IMR-90 (cell line): Measurements from ENCODE around the gene AP1S2. TPM values are rescaled to one million over a fixed set of nuclear protein-coding genes. Genes with fewer than 3 reads are reported as not detected.

Experiments
- ATAC-seq: fragments of 200-7000 bp; cut with Tn5 transposase; 2 replicates; pipeline ENCODE4 v1.9.1; 2020; ENCODE audit warnings: low read depth, mild to moderate bottlenecking, moderate library complexity
- BruUV-seq: library from RNA; stranded (reverse); fragments of 400-500 nt; replicated peaks from 2 replicates; lab custom pipeline; 2021; lab: Mats Ljungman, UMichigan
- CTCF ChIA-PET: fragments of 300-600 bp; formaldehyde crosslinking; extraction: SDS; loops from one replicate; lab custom pipeline; 2021; ENCODE audit warnings: antibody characterized with exemption; lab: Yijun Ruan, JAX
- POLR2A ChIA-PET: fragments of 300-600 bp; sonication (Branson Sonifier 250); formaldehyde crosslinking; loops from one replicate; lab custom pipeline; 2022; ENCODE audit warnings: antibody characterized with exemption; ENCODE audit not compliant: unreplicated experiment; lab: Charles Lee
- DNase-seq: peaks from one replicate; pipeline ENCODE4 v3.0.0; 2013
- H2AFZ ChIP-seq: replicated peaks from 2 replicates; pipeline ENCODE3; 2013; ENCODE audit warnings: low read length, mild to moderate bottlenecking; ENCODE audit not compliant: poor library complexity
- H2AK5ac ChIP-seq: 2 replicates; pipeline ENCODE4 v1.6.1; 2013; ENCODE audit warnings: low read depth, low read length, inconsistent platforms
- H2AK9ac ChIP-seq: replicated peaks from 2 replicates; pipeline ENCODE3; 2013; ENCODE audit warnings: mild to moderate bottlenecking, low read depth, low read length, moderate library complexity; ENCODE audit not compliant: poor library complexity
- H2BK120ac ChIP-seq: 2 replicates; pipeline ENCODE4 v1.6.1; 2013; ENCODE audit warnings: low read depth, low read length, inconsistent platforms
- H2BK15ac ChIP-seq: 3 replicates; pipeline ENCODE4 v1.6.1; 2013; ENCODE audit warnings: low read depth, low read length, inconsistent platforms
- H2BK20ac ChIP-seq: 2 replicates; pipeline ENCODE4 v1.6.1; 2013; ENCODE audit warnings: low read depth, mild to moderate bottlenecking, inconsistent platforms, low read length, moderate library complexity
- H2BK5ac ChIP-seq: 2 replicates; pipeline ENCODE4 v1.6.1; 2013; ENCODE audit warnings: mild to moderate bottlenecking, low read depth, low read length, inconsistent platforms; ENCODE audit not compliant: poor library complexity, severe bottlenecking
- H3K14ac ChIP-seq: replicated peaks from 2 replicates; pipeline ENCODE4 v1.6.1; 2013; ENCODE audit warnings: low read depth, low read length, inconsistent platforms
- H3K18ac ChIP-seq: 2 replicates; pipeline ENCODE4 v1.6.1; 2013; ENCODE audit warnings: low read depth, low read length, control low read depth
- H3K23ac ChIP-seq: 2 replicates; pipeline ENCODE4 v1.6.1; 2013; ENCODE audit warnings: low read depth, low read length, inconsistent platforms
- H3K27ac ChIP-seq: 2 replicates; pipeline ENCODE4 v1.5.1; 2013; ENCODE audit warnings: mild to moderate bottlenecking, control low read depth, low read length; ENCODE audit not compliant: insufficient read depth
- H3K27me3 ChIP-seq: 2 replicates; pipeline ENCODE4 v1.6.1; 2013; ENCODE audit warnings: low read length; ENCODE audit not compliant: control insufficient read depth, insufficient read depth
- H3K36me3 ChIP-seq: 2 replicates; pipeline ENCODE4 v1.6.1; 2013; ENCODE audit warnings: low read length, mixed read lengths; ENCODE audit not compliant: control insufficient read depth, insufficient read depth
- H3K4ac ChIP-seq: 2 replicates; pipeline ENCODE4 v1.6.1; 2013; ENCODE audit warnings: low read depth, low read length, inconsistent platforms
- H3K4me1 ChIP-seq: 2 replicates; pipeline ENCODE4 v1.6.1; 2013; ENCODE audit warnings: low read length, mixed read lengths; ENCODE audit not compliant: control insufficient read depth, insufficient read depth
- H3K4me2 ChIP-seq: 2 replicates; pipeline ENCODE4 v1.6.1; 2013; ENCODE audit warnings: low read depth, mild to moderate bottlenecking, control low read depth, low read length, moderate library complexity
- H3K4me3 ChIP-seq: 2 replicates; pipeline ENCODE4 v1.5.1; 2013; ENCODE audit warnings: low read depth, mild to moderate bottlenecking, control low read depth, low read length, moderate library complexity; ENCODE audit not compliant: insufficient read depth
- H3K56ac ChIP-seq: 2 replicates; pipeline ENCODE4 v1.6.1; 2013; ENCODE audit warnings: low read length, inconsistent platforms; ENCODE audit not compliant: insufficient read depth; ENCODE audit errors: extremely low read depth
- H3K79me1 ChIP-seq, 2 experiments: 2 replicates each; pipeline ENCODE4 v1.6.1; 2013; ENCODE audit warnings: low read length in 2 of 2, inconsistent platforms in 1 of 2, low read depth in 1 of 2
- H3K9ac ChIP-seq: 2 replicates; pipeline ENCODE4 v1.6.1; 2013; ENCODE audit warnings: low read depth, low read length, control low read depth
- H3K9me1 ChIP-seq: 2 replicates; pipeline ENCODE4 v1.6.1; 2013; ENCODE audit warnings: low read length, inconsistent platforms; ENCODE audit not compliant: insufficient read depth
- H3K9me3 ChIP-seq: 2 replicates; pipeline ENCODE4 v1.6.1; 2013; ENCODE audit warnings: low read length; ENCODE audit not compliant: control insufficient read depth, insufficient read depth
- H4K20me1 ChIP-seq: 2 replicates; pipeline ENCODE4 v1.6.1; 2013; ENCODE audit warnings: low read length, inconsistent platforms; ENCODE audit not compliant: insufficient read depth
- H4K5ac ChIP-seq: 2 replicates; pipeline ENCODE4 v1.6.1; 2013; ENCODE audit warnings: mild to moderate bottlenecking, low read depth, low read length, control low read depth
- H4K8ac ChIP-seq, 2 experiments: 2 replicates each; pipeline ENCODE4 v1.6.1; 2013; ENCODE audit warnings: low read depth in 2 of 2, low read length in 2 of 2, control low read depth in 1 of 2, inconsistent platforms in 1 of 2
- H4K91ac ChIP-seq: 2 replicates; pipeline ENCODE4 v1.6.1; 2013; ENCODE audit warnings: low read depth, low read length, inconsistent platforms; ENCODE audit not compliant: insufficient read depth
- dilution Hi-C: fragments of 300-500 bp; cut with HindIII; formaldehyde crosslinking; loops from one replicate; pipeline ENCODE4 v1.14.3; 2018; ENCODE audit warnings: low sequenced_read_pairs; ENCODE audit not compliant: unreplicated experiment
- in situ Hi-C: fragments of 300-500 bp; cut with MboI; formaldehyde crosslinking; loops from 3 replicates; pipeline ENCODE4 v1.14.3; 2019; ENCODE audit warnings: low sequenced_read_pairs, inconsistent platforms, mixed read lengths
- intact Hi-C: fragments of 100-400 bp; cut with micrococcal nuclease; formaldehyde crosslinking; loops from 2 replicates; pipeline ENCODE4 v1.10.0; 2022
- polyA plus RNA-seq, 3 experiments: library from polyadenylated mRNA; depleted of rRNA; stranded (reverse); fragments of >200 nt; gene quantifications; 2 replicates each; pipeline ENCODE4 v1.2.3, GENCODE V29; 2012; ENCODE audit warnings: low replicate concordance in 1 of 3
- total RNA-seq: library from RNA; depleted of rRNA; stranded (reverse); fragments of >200 nt; gene quantifications from 2 replicates; pipeline ENCODE4 v1.2.3, GENCODE V29; 2012
- TF ChIP-seq, protein P1 (sequence below): conservative IDR thresholded peaks from 2 replicates; pipeline ENCODE4 v1.5.1; 2012; ENCODE audit warnings: mild to moderate bottlenecking, low read depth, low read length, improper control_type of control experiment

The AP1S2 gene
- total and polyA plus RNA-seq, 2 of the 4 experiments (the other 2 are of a cell fraction) = 28.3 to 46.5 TPM

GRCh38 chrX:15843960-15844359, 10.7 kb downstream of the AP1S2 start:
- peaks cover 0 to 13% of the 10 kb centered on the region in 2 experiments; a peak in 2 of 4 replicates for H3K79me1 ChIP-seq
- POLR2A ChIA-PET = no interaction called here

More at GRCh38 chrX:15843960-15844359, 10.7 kb downstream of the AP1S2 start:
- H3K14ac ChIP-seq = no peak overlapping the region
- H2BK120ac ChIP-seq = no peak overlapping the region
- no peaks in the 10 kb centered on the region for H3K9me1 ChIP-seq
- H3K4me3 ChIP-seq = no peak overlapping the region
- H3K27ac ChIP-seq = no peak overlapping the region
- H2AK9ac ChIP-seq = no peak overlapping the region
- TF ChIP-seq, protein P1, sequence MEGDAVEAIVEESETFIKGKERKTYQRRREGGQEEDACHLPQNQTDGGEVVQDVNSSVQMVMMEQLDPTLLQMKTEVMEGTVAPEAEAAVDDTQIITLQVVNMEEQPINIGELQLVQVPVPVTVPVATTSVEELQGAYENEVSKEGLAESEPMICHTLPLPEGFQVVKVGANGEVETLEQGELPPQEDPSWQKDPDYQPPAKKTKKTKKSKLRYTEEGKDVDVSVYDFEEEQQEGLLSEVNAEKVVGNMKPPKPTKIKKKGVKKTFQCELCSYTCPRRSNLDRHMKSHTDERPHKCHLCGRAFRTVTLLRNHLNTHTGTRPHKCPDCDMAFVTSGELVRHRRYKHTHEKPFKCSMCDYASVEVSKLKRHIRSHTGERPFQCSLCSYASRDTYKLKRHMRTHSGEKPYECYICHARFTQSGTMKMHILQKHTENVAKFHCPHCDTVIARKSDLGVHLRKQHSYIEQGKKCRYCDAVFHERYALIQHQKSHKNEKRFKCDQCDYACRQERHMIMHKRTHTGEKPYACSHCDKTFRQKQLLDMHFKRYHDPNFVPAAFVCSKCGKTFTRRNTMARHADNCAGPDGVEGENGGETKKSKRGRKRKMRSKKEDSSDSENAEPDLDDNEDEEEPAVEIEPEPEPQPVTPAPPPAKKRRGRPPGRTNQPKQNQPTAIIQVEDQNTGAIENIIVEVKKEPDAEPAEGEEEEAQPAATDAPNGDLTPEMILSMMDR = no peak
- dilution Hi-C loops (no loop called here), in situ Hi-C loops (no loop called here), intact Hi-C loops (no loop called here)
- no peak overlapping the region for H3K9ac ChIP-seq
- BruUV-seq = no TSS peak
- H3K9me3 ChIP-seq = no peaks in the 10 kb centered on the region
- no peak overlapping the region for H2AFZ ChIP-seq
- no peak overlapping the region for H2BK15ac ChIP-seq
- no peak overlapping the region for H2AK5ac ChIP-seq
- H3K27me3 ChIP-seq = no peaks in the 10 kb centered on the region
- H4K20me1 ChIP-seq = no peaks in the 10 kb centered on the region; the same call in 1 of the 2 replicates
- no peak overlapping the region for H3K4me2 ChIP-seq
- ATAC-seq = no peak
- no peak overlapping the region for H4K8ac ChIP-seq
- no peak overlapping the region for H3K23ac ChIP-seq
- H3K18ac ChIP-seq = no peak overlapping the region
- no peak overlapping the region for H2BK5ac ChIP-seq
- no peak overlapping the region for H4K91ac ChIP-seq
- H3K56ac ChIP-seq = no peak overlapping the region
- H3K36me3 ChIP-seq = peaks cover 5% of the 10 kb centered on the region
- no peak for DNase-seq
- no peak overlapping the region; the same call in 1 of the 2 replicates for H4K5ac ChIP-seq
- CTCF ChIA-PET = no interaction called here
- H2BK20ac ChIP-seq = no peak overlapping the region
- H3K4me1 ChIP-seq = no peaks in the 10 kb centered on the region
- H3K4ac ChIP-seq = no peak overlapping the region
